HepG2 (cell line): ENCODE data around the gene DCAKD. TPM values are rescaled to one million over a fixed set of nuclear protein-coding genes. Genes with fewer than 3 reads are reported as not detected.

Source experiments
- ATAC-seq: fragments of 200-7000 bp; cut with Tn5 transposase; 3 replicates; pipeline ENCODE4 v1.9.1; 2020; ENCODE audit warnings: mild to moderate bottlenecking, moderate library complexity
- BruUV-seq: library from RNA; stranded (reverse); fragments of 400-500 nt; replicated peaks from 2 replicates; lab custom pipeline; 2021; lab: Mats Ljungman, UMichigan
- CTCF ChIA-PET: fragments of 300-600 bp; formaldehyde crosslinking; extraction: SDS; loops from one replicate; lab custom pipeline; 2021; ENCODE audit warnings: low total read pairs, inconsistent platforms, low intra/inter-chr PET ratio; lab: Yijun Ruan, JAX
- POLR2A ChIA-PET: fragments of 350-600 bp; sonication (Branson Sonifier 250); formaldehyde crosslinking; loops from one replicate; lab custom pipeline; 2020; ENCODE audit warnings: antibody characterized with exemption, inconsistent platforms; lab: Yijun Ruan, JAX
- DNase-seq: peaks from one replicate; pipeline ENCODE4 v3.0.0-alpha.2; 2015; ENCODE audit warnings: low spot score
- FAIRE-seq: peaks from 3 replicates; lab custom pipeline; 2011; peaks lifted over from hg19 to GRCh38; lab: Jason Lieb, UNC
- H2AFZ ChIP-seq: one replicate; pipeline ENCODE4 v1.6.1; 2011; ENCODE audit warnings: low read length, inconsistent platforms
- H3K27ac ChIP-seq: fragments of 300-600 bp; 3 replicates; pipeline ENCODE4 v1.8.0; 2011; ENCODE audit warnings: mixed run types, mild to moderate bottlenecking, mixed read lengths, low read length, inconsistent platforms; ENCODE audit not compliant: insufficient read depth; ENCODE audit errors: extremely low read length
- H3K27me3 ChIP-seq, 2 experiments: fragments of 200-600 bp in 1 of 2; 2 replicates in 1 of 2; 3 replicates in 1 of 2; pipeline versions ENCODE4 v1.6.0 to v1.8.0; 2011; ENCODE audit warnings: low read length in 2 of 2, mild to moderate bottlenecking in 2 of 2, moderate library complexity in 2 of 2, inconsistent platforms in 1 of 2; ENCODE audit not compliant: insufficient read depth in 2 of 2, control insufficient read depth in 1 of 2
- H3K36me3 ChIP-seq, 2 experiments: fragments of 200-600 bp in 1 of 2; replicated peaks in 1 of 2; 2 replicates in 1 of 2; 3 replicates in 1 of 2; pipeline versions ENCODE4 v1.5.1 to v1.8.0; 2011; ENCODE audit warnings: low read length in 2 of 2, inconsistent platforms in 1 of 2; ENCODE audit not compliant: insufficient read depth in 2 of 2, control insufficient read depth in 1 of 2
- H3K4me1 ChIP-seq: 2 replicates; pipeline ENCODE4 v1.5.1; 2012; ENCODE audit warnings: low read length, inconsistent platforms; ENCODE audit not compliant: insufficient read depth
- H3K4me2 ChIP-seq: 2 replicates; pipeline ENCODE4 v1.6.0; 2011; ENCODE audit warnings: low read depth, low read length, inconsistent platforms
- H3K4me3 ChIP-seq, 3 experiments: fragments of 200-600 bp in 1 of 3; sonication (generic), shearing (Covaris generic) in 1 of 3; replicated peaks in 1 of 3; 2 replicates each; pipeline ENCODE4 v1.5.1; 2011 to 2016; ENCODE audit warnings: low read length in 3 of 3, inconsistent platforms in 2 of 3, low read depth in 2 of 3, mild to moderate bottlenecking in 2 of 3, control low read depth in 1 of 3, mixed read lengths in 1 of 3; ENCODE audit not compliant: insufficient read depth in 1 of 3
- H3K79me2 ChIP-seq: one replicate; pipeline ENCODE4 v1.6.1; 2011; ENCODE audit warnings: low read length, inconsistent platforms; ENCODE audit not compliant: insufficient read depth
- H3K9ac ChIP-seq: 2 replicates; pipeline ENCODE4 v1.6.0; 2011; ENCODE audit warnings: mild to moderate bottlenecking, low read depth, low read length, inconsistent platforms; ENCODE audit not compliant: insufficient read depth
- H3K9me3 ChIP-seq: 2 replicates; pipeline ENCODE4 v1.5.1; 2012; ENCODE audit warnings: mild to moderate bottlenecking, low read length
- H4K20me1 ChIP-seq: 2 replicates; pipeline ENCODE4 v1.6.0; 2011; ENCODE audit warnings: inconsistent platforms, mild to moderate bottlenecking, low read length, moderate library complexity; ENCODE audit not compliant: insufficient read depth
- FOXC1 ChIP-seq: sonication (generic); formaldehyde crosslinking; IDR thresholded peaks from 2 replicates; pipeline ENCODE4 v1.8.0; 2022; ENCODE audit warnings: mild to moderate bottlenecking, missing genetic modification reagents, borderline replicate concordance
- PRMT3 ChIP-seq: sonication (generic); formaldehyde crosslinking; IDR thresholded peaks from 2 replicates; pipeline ENCODE4 v1.8.1; 2022; ENCODE audit warnings: low read depth, mild to moderate bottlenecking, moderate library complexity, missing genetic modification reagents, borderline replicate concordance
- UBTF ChIP-seq: sonication (generic); formaldehyde crosslinking; IDR thresholded peaks from 2 replicates; pipeline ENCODE4 v1.4.0; 2020; ENCODE audit warnings: mild to moderate bottlenecking, missing genetic modification reagents
- ZNF263 ChIP-seq: sonication (generic); formaldehyde crosslinking; IDR thresholded peaks from 2 replicates; pipeline ENCODE4 v1.4.0; 2020; ENCODE audit warnings: missing genetic modification reagents
- WGBS: methylation state at CpG from one replicate; pipeline ENCODE4 v1.1.6; 2017; ENCODE audit warnings: low lambda C conversion rate; 5-methylcytosine and 5-hydroxymethylcytosine counted together
- in situ Hi-C: cut with HindIII; loops from 2 replicates; pipeline ENCODE4 v1.10.0; 2017; ENCODE audit warnings: low pct_unique_long_range_greater_than_20kb; ENCODE audit not compliant: extremely low pct_ligation_motif_present
- intact Hi-C: fragments of 100-400 bp; cut with micrococcal nuclease; formaldehyde crosslinking; loops from one replicate; pipeline ENCODE4 v1.10.0; 2022; ENCODE audit not compliant: unreplicated experiment
- polyA plus RNA-seq, 8 experiments: library from polyadenylated mRNA; depleted of rRNA in 3 of 8; stranded (reverse) in 7 of 8; unstranded in 1 of 8; fragments of >200 nt; fragmentation: Illumina TruSeq in 4 of 8; extraction: Trizol in 4 of 8; gene quantifications; 2 replicates each; pipeline versions ENCODE4 v1.2.1 to v1.2.3, GENCODE V29; 2011 to 2016; ENCODE audit warnings: low read depth in 4 of 8, missing spikeins in 1 of 8, mixed read lengths in 1 of 8; ENCODE audit not compliant: insufficient read depth in 1 of 8
- total RNA-seq, 5 experiments: library from RNA; depleted of rRNA; stranded (reverse); fragments of >200 nt; fragmentation: Illumina TruSeq; extraction: Trizol; gene quantifications; 2 replicates each; pipeline ENCODE4 v1.2.3, GENCODE V29; 2016; ENCODE audit warnings: low read depth in 1 of 5
- TF ChIP-seq, protein P1 (sequence below): sonication (generic); formaldehyde crosslinking; IDR thresholded peaks from 2 replicates; pipeline ENCODE4 v1.5.0; 2020; ENCODE audit warnings: mild to moderate bottlenecking, missing genetic modification reagents, borderline replicate concordance

The DCAKD gene
- total and polyA plus RNA-seq, 2 of the 13 experiments (the other 11 are each of a cell fraction or from before 2014, with no cell fraction given) = 25.9 to 29.2 TPM

DNA sequence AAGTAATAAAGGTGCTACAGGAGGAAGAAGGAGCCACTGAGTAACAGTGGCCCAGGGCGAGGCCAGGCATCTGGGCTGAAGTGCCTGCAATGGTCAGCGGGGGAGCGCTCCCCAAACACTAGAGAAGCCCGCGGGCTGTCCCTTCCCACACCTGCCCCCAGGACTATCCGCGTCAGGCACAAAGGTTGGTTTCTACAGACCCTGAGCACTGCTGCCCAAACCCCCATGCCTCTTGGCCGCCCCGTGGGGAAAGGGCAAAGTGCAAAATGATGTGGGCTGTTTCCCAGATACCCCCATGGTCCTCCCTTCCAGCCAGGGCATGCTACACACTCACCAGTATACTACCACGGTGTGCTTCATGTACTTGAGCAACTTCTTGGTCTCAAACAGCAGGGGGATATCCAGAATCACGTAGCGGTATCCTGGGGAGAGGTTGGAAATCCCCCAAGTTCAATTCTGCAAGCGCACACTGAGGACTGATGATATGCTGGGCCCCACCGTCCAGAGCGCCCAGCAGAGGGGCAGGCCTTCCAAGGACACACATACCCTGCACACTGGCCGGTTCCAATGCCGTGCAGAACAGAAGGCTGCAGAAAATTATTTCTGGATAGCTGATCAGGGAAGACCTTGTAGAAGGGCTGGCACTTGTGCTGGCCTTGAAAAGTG is 21.5 kb downstream of the DCAKD start (continued):
- TF ChIP-seq PRMT3 (CRISPR knock-in tag) (peak; percentile 35; the same call in 1 of the 2 replicates), ZNF263 (CRISPR knock-in tag) (peak; percentile 89)
- TF ChIP-seq, protein P1, sequence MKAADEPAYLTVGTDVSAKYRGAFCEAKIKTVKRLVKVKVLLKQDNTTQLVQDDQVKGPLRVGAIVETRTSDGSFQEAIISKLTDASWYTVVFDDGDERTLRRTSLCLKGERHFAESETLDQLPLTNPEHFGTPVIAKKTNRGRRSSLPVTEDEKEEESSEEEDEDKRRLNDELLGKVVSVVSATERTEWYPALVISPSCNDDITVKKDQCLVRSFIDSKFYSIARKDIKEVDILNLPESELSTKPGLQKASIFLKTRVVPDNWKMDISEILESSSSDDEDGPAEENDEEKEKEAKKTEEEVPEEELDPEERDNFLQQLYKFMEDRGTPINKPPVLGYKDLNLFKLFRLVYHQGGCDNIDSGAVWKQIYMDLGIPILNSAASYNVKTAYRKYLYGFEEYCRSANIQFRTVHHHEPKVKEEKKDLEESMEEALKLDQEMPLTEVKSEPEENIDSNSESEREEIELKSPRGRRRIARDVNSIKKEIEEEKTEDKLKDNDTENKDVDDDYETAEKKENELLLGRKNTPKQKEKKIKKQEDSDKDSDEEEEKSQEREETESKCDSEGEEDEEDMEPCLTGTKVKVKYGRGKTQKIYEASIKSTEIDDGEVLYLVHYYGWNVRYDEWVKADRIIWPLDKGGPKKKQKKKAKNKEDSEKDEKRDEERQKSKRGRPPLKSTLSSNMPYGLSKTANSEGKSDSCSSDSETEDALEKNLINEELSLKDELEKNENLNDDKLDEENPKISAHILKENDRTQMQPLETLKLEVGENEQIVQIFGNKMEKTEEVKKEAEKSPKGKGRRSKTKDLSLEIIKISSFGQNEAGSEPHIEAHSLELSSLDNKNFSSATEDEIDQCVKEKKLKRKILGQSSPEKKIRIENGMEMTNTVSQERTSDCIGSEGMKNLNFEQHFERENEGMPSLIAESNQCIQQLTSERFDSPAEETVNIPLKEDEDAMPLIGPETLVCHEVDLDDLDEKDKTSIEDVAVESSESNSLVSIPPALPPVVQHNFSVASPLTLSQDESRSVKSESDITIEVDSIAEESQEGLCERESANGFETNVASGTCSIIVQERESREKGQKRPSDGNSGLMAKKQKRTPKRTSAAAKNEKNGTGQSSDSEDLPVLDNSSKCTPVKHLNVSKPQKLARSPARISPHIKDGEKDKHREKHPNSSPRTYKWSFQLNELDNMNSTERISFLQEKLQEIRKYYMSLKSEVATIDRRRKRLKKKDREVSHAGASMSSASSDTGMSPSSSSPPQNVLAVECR (CRISPR knock-in tag) = no peak

DNA sequence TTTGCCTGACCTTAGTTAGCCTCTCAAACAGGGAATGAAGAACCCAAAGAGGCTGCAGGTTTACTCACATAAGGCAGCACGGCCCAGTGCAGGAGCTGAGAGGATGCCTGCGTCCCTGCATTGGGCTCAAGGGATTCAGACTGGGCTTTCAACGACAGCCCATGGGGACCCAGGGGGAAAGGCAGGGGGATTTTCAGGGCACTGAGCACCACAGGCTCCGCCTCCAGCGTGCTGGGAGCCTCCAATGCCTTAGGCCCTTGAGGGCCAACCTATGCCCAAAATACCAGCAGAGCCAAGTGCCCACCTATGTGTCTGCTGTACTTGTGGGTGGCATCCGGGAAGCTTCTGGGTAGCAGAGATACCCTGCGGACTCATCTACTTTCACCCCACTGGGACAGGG is 22.3 kb downstream of the DCAKD start:
- WGBS = 98% methylated on average over 5 of the region's 7 CpGs
- peak overlapping the region; percentile 55 for H3K27ac ChIP-seq
- peaks cover 31% of the 10 kb centered on the region for H3K4me1 ChIP-seq
- CTCF ChIA-PET = no interaction called here
- in situ Hi-C loops (no loop called here), intact Hi-C loops (no loop called here)
- H3K4me2 ChIP-seq = no peak overlapping the region
- POLR2A ChIA-PET = no interaction called here
- ATAC-seq = no peak
- H3K36me3 ChIP-seq = peaks cover 10 to 33% of the 10 kb centered on the region in 2 experiments; a peak in 4 of 5 replicates
- H3K79me2 ChIP-seq = no peaks in the 10 kb centered on the region
- H4K20me1 ChIP-seq = no peaks in the 10 kb centered on the region
- no peak overlapping the region for H2AFZ ChIP-seq
- no peak overlapping the region for H3K4me3 ChIP-seq
- H3K9me3 ChIP-seq = no peaks in the 10 kb centered on the region
- H3K27me3 ChIP-seq = no peaks in the 10 kb centered on the region
- DNase-seq = no peak
- FAIRE-seq = no peak
- BruUV-seq = TSS peak; percentile 45
- H3K9ac ChIP-seq = no peak overlapping the region
- TF ChIP-seq FOXC1 (CRISPR knock-in tag) = no peak
- TF ChIP-seq UBTF (CRISPR knock-in tag) = 0 out of 2 replicates have a peak, but pooled peaks have one; percentile 1
